ENCODE results near the gene PTPRD.

PTPRD gene

DNA sequence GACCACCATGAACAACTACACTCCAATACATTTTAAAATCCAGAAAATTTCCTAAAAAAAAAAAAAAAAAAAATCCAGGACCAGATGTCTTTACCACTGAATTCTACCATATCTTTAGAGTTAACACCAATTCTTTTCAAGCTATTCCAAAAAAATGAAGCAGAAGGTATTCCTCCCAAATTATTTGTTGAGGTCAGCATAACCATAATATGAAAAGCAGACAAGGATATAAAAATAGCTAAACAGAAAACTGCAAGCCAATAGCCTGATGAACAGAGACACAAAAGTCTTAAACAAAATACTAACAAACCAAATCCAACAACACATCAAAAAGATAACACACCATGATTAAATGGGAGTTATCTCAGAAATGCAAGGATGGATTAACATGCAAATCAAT, 695.4 kb downstream of the PTPRD start:
- in situ Hi-C loops (cut with MboI; ENCODE audit: low sequenced_read_pairs): no loop called here

DNA sequence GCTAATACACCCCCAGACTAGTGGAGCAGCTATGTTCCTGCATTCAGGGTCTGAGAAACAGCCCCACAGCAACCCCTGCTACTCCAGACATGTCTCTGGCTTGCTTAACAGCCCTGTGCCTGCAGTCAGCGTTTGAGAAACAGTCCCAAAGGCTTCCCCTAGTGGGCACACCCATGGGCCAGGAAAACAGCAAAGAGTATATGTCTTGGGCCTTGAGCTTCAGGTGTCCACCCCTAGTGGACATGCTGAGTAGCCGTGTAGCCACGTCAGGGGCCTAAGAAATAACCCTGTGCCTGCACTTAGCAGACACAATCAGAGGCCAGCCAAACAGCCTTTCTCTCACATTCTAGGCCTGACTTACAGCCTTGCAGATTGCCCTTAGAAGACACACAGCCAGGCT, 698.6 kb downstream of the PTPRD start:
- in situ Hi-C loops (cut with MboI; ENCODE audit: low sequenced_read_pairs): no loop called here

DNA sequence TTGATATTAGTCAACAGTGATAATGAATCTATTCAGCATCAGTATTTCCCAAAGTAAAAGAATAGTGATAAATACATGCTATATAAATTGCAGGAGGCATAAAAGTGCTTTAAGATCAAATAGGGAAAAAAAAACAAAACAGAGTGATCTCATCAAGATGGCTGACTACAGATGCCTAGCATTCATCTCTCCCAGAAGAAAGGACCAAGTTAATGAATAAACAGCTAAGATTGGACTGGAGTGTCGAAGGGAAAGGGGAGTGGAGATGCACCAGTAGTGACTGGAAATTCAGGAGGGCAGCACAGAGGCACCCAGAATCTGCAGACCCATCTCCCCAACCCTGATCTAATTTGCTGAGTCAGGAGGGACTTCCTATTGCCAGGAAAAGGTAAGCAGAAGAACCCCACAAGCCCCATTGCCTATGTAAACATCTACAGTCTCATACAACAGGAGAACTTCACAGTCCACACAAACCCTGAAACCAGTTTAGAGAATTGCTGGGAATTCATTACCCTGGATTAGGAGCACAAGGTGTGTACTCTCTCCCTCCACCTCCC, 699.4 kb downstream of the PTPRD start:
- in situ Hi-C loops (cut with MboI; ENCODE audit: low sequenced_read_pairs): no loop called here

DNA sequence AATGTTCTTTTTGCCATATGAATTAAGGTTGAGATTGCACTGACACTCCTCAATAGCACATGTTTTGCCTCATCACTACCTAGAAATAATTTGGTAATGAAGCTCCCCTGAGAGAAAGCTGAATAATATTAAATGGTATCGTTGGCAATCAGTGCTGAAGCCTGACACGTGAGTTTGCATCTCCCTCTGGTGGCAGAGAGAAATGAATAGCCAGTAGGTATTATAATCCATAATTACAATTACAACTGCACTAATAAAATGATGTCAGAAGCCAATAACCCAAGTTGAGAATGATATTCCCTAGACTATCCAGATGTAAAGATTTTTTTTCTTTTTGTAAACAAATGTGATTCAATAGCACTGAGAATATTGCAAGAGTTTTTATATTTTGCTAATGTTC, 700.3 kb downstream of the PTPRD start:
- in situ Hi-C loops (cut with MboI; ENCODE audit: low sequenced_read_pairs): no loop called here

DNA sequence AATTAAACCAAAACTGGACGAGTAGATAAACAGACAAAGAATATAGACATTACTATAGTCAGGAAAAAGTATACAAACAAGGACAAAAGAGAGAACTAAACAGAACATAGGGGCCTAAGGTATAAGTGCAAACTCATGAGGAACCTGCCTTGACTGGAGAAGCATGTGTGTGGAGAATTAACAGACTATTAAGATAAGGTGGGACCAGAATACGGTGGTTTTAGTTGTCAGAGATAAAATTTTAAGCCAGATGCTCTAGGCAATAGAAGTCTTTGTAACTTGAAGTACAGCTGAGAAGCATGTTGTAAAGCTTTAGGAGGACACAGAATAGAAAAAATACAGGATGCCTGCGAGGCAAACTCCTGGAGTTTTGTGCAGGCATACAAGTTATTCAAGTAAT, 707.1 kb downstream of the PTPRD start:
- in situ Hi-C loops (cut with MboI; ENCODE audit: low sequenced_read_pairs): no loop called here

DNA sequence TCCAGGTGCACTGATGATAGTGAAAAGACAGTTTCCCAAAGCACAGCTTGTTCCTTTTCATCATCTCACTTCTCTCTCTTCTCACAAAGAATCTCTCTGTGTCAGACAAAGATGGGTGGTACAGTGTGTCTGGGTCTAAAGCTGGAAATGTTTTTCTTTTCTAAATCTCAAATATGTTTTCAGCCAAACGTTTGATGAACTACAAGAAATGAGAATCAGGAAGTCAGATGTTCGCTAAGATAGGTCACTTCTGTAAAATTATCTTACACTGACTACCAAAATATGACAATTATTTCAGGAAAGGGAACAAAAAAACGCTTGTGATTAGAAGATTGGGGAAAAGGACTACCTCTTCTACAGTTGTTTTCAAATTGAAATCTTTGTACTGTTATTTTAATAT, 708.8 kb downstream of the PTPRD start:
- in situ Hi-C loops (cut with MboI; ENCODE audit: low sequenced_read_pairs): no loop called here

DNA sequence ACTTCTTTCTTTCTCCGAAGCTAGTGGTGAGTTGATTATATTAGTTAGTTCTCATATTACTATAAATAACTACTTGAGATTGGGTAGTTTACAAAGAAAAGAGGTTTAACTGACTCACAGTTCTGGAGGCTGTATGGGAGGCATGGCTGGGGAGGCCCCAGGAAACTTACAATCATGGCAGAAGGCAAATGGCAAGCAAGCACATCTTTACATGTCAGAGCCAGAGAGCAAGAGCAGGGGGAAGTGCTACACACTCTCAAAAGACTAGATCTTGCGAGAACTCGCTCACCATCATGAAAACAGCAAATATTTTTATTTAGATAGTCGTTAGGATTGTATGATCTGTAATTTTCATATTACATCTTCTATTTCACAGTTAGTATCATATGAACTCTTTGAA, 711.2 kb downstream of the PTPRD start:
- in situ Hi-C loops (cut with MboI; ENCODE audit: low sequenced_read_pairs): no loop called here

DNA sequence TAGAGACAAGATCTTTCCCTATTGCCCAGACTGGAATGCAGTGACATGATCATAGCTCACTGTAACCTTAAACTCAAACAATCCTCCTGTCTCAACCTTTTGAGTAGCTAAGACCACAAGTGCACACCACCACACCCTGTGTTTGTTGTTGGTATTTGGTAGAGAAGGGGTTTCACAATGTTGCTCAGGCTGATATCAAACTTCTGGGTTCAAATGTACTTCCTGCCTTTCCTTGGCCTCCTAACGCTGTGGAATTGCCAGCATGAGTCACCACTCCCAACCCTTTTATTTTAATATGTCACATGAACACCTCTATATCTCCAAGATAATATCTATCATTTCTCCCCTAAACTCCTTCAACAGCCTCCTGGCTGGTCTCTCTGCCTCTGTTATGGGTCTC, 719.0 kb downstream of the PTPRD start:
- in situ Hi-C loops (cut with MboI; ENCODE audit: low sequenced_read_pairs): no loop called here

DNA sequence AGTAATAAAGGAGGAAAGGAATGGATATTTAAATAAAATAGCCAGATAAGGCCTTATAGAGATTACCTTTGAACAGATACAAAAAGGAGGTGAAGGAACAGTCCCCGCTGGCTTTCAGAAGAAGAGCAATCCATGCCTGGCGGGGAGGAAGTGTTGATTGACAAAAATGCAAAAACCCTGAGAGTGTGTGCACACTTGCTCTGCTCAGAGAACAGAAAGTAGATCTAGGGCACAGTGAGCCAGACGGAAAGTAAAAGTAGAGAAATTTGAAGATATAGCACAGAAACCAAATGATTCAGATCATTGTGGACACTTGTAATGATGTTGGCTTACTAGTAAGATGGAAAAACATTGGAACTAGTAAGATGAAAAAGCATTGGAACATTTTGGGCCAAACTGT, 720.6 kb downstream of the PTPRD start:
- in situ Hi-C loops (cut with MboI; ENCODE audit: low sequenced_read_pairs): no loop called here

DNA sequence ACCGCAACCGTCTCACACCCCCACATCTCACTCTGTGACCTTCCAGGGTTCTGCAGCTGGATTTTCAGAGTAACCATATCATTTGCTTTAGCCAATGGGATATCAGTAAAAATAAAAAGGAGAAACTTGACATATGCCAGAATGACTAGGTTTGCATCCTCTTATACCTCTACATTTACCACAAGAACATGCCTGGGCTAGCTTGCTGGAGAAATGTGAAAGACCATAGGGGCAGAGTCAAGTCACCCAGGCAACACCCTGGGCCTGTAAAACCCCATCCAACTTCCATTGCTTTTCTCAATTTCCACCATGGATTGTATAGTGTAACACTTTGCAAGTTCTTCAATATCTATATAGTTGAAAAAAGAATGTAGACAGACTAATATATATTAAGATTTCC, 731.1 kb downstream of the PTPRD start:
- in situ Hi-C loops (cut with MboI; ENCODE audit: low sequenced_read_pairs): no loop called here

DNA sequence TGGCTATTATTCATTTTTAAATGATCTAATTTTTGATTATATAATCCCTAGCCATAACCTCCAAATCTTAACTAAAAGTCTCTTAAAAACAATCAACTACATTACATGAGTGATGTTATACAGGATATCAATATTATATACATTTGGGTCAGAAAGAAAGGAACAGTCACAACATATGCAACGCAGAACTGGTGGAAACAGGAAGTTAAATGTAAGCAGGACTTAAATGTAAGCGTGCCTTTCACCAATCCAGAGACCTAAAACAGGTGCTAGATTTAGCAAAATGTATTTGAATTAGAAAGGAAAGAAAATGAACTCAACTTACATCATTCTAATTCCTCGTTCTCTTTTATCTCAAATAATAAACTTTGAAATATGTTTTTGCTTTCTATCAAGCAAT, 738.5 kb downstream of the PTPRD start:
- in situ Hi-C loops (cut with MboI; ENCODE audit: low sequenced_read_pairs): no loop called here

DNA sequence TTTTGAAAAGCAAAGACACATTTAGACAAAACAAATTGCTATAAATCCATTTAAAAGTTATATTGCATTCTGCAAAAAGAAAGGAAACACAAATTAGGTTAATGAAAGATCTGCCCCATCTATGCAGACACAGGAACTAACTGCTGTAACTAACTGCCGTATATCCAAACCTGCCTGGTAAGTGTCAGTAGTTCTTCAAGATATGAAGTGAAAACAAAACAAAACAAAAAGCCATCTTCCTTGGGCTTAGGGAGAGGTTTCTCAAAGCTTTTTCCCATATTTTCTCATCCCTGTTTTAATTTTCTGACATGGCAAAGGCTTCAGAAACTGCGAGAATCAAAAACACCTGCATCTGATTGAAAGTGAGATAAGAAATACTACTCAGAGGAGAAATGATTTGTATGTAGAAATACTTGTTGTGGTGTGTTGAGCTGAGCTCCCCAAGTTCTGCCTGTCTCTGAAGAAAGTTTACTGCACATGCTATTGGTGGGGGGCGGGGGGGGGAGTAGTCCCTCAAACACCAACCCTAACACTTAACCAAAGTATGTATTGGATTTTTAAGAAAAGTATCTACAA, 750.5 kb downstream of the PTPRD start:
- in situ Hi-C loops (cut with MboI; ENCODE audit: low sequenced_read_pairs): no loop called here

DNA sequence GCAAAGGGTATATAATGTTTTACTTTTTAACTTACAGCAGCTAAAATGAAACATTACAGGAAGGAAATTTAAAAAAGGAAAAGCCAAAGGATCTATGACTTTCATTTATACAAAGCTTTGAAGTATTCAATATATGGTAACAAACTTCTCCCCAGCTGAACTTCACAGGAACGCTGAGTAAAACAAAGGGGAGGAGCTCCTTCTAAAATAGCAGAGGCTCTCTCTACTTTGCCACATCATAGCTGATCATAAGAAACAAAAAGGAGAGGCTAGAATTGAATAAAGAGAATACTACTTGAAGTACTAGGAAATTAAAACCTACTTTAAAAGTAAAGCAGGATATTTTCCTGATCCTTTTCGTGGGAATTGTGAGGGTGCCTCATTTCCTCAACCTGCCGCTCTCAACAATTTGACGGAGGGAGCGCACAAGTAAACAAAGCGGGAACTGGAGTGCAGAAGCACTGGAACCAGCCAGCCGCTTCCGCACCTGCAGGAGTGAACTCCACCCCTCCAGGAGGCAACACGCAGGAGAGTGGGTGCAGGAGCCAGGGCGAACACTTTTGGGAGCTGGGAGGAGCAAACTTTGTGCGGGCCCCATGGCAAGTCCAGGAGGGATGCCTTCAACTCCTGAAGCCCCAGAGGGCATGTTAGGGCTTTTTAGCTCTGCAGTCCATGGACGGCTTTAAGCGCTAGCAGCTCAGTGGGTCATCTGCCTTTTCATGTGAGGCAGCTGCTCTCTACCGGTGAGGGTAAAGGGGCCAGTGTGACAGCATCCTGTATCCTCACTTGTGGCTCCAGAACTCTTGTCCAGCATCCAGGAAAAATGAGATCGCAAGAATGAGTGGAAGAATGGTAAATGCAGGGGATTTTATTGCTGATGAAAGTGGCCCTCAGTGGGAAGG, 757.4 kb downstream of the PTPRD start:
- in situ Hi-C loops (cut with MboI; ENCODE audit: low sequenced_read_pairs): no loop called here

DNA sequence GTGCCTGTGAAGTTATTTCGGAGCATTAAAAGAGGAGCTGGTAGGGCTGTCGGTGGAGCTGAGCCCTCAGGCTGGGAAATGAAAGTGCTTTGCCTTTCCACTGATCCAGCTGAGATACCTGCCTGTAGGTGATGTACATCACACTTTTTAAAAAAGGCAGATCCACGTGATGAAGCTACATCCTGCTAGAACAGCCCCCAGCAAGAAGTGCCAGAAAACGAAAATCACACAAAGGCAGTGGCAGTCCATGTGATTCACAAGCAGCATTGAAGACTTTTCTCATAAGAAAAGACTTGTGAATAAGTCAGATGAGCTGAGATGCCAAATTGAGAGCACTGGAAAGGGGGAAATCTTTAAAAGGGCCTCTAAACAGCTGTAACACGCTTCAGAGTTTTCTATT, 765.1 kb downstream of the PTPRD start:
- in situ Hi-C loops (cut with MboI; ENCODE audit: low sequenced_read_pairs): no loop called here

DNA sequence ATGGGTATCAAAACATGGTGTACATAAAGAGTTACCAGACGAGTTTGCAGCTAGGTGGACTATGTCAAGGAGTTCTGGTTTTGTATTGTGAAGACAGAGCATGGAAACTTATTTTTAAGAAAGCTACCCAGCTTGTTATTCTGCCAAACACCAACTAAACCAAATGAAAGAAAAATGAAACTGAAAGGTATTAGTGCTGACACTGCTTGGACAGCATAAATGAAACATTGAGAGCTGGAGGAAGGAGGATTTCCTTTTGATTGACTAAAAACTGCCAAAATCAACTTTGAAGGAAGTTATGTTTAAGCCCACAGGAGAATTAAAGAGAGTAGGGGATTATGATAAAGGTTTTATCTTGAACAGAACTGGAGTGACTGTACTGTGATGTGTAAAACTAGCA, 766.2 kb downstream of the PTPRD start:
- in situ Hi-C loops (cut with MboI; ENCODE audit: low sequenced_read_pairs): no loop called here

DNA sequence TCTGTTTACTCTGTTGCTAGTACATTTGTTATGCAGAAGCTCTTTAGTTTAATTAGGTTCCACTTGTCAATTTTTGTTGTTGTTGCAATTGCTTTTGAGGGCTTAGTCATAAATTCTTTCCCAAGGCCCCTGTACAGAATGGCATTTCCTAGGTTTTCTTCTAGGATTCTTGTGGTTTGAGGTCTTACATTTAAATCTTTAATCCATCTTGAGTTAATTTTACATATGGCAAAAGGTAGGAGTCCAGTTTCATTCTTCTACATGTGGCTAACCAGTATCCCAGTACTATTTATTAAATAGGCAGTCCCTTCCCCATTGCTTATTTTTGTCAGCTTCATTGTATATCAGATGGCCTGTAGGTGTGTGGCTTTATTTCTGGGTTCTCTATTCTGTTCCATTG, 792.4 kb downstream of the PTPRD start:
- in situ Hi-C loops (cut with MboI; ENCODE audit: low sequenced_read_pairs): no loop called here

DNA sequence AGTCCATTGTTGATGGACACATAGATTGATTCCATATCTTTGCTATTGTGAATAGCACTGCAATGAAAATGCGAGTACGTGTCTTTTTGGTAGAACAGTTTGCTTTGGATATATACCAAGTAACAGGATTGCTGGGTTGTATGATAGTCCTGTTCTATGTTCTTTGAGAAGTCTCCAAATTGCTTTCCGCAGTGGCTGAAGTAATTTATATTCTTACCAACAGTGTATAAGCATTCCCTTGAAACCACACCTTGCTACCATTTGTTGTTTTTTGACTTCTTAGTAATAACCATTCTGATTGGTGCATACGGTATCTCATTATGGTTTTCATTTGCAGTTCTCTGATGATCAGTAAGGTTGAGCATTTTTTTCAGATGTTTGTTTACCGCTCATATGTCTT, 792.9 kb downstream of the PTPRD start:
- in situ Hi-C loops (cut with MboI; ENCODE audit: low sequenced_read_pairs): no loop called here

DNA sequence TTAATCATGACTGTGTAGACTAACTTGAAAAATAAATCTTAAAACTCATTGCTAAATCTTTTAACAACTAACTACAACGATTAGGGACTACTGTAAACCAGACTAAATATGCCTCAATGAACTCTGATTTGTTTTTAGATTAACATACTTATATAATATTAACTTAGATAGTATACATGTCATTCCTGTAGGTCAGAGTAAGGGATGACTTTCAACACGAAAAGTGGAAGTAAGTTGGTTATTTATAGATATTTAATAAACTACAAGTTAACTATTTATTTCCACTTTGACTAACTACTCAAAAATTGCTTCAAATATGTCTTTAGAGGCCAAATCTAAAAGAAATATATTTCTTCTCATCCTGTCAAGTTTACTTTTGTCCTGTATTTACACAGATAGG, 795.6 kb downstream of the PTPRD start:
- in situ Hi-C loops (cut with MboI; ENCODE audit: low sequenced_read_pairs): no loop called here

DNA sequence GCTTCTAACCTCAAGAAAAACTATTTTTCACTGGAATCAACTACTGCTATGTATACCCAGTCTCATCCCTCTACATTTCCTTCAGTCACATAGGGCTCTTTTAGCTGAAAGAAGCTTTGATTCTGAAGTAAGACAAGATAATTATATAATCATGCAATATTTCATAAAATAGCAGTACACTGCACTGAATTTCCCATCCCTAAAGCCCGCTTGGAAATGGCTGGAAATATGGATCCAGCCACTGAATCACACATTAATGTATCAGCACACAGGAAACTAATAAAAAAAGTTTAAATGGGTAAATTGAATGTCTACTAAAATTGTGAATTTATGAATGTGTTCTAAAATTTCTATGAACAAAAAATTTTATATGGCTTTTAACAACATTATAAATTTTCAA, 808.7 kb downstream of the PTPRD start:
- in situ Hi-C loops (cut with MboI; ENCODE audit: low sequenced_read_pairs): no loop called here

DNA sequence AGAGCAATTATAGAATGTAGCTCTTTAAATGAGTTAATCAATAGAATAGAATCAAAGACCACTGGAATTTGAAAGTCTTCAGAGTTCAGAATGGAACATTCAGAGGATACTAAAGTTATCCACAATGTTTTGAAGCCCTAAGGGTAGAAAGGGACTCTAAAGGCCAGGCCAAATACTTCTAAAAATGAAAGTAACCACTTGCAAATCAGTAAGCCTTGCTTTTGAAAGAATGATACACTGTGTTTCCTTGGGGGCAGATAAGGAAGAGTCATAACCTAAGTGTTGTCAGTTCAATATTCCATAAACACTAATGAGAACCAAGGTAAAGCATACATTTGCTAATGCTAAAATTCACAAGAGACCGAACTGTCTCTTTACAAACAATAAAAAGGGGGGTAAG, 813.5 kb downstream of the PTPRD start:
- in situ Hi-C loops (cut with MboI; ENCODE audit: low sequenced_read_pairs): no loop called here

DNA sequence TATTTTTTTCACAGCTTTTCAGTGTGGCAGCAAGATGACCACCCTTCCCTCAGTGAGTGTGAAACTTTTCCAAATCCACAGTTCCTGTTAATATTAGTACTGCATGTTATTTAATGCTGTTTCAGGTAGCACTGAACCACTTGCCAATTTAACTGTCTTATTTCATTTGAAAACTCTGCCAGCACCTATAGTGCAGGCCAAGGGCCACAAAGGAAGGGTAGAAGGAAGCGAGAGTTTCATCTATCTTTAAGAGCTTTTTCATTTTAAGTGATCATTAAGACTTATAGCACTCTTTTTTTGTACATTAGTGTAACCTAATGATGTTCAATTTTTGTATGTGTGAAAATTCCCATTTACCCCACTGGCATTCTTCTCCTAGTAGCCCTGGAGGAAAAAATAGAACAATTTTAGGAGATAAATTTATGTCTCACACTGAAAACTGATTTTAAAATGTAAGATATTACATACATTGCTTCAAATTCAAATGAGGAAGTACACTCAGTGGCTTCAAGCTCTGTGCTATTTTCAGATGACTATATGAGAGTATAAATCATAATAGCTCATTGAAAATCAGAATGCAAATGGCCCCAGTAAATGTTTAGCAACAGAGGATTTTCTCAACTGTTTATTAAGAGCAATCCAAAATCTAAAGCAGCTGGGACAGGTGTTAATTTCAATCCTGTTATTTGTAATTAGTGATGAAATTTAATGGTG, 820.5 kb downstream of the PTPRD start:
- in situ Hi-C loops (cut with MboI; ENCODE audit: low sequenced_read_pairs): no loop called here

DNA sequence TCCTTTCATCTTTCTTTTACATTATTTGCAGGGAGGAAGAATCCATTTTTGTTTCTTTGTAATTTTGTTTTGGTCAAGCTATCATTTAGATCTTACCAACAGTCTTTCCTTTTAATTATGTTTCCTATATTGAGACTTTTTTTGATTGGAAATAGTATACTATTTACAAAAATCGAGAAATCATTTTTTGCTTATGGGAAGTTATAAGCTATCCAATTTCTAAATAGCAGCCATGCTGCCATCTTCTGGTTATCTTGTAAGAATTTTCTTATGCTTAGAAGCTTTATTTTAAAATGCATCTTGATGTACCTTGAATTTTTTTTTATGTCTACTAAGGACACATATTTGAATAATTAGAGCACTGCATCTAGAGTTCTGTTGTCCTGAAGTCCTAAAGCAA, 821.2 kb downstream of the PTPRD start:
- in situ Hi-C loops (cut with MboI; ENCODE audit: low sequenced_read_pairs): no loop called here
